HG02678 (cell line): ENCODE measurements around the gene LDAH.
A peak's percentile ranks its signal among the peaks of the same experiment; 100 is the strongest.

ENCODE experiments used
- ATAC-seq: cut with Tn5 transposase; IDR thresholded peaks from one replicate; pipeline ENCODE4 v1.9.1; 2021; ENCODE audit warnings: mild to moderate bottlenecking, moderate library complexity; ENCODE audit not compliant: unreplicated experiment

The LDAH gene

DNA sequence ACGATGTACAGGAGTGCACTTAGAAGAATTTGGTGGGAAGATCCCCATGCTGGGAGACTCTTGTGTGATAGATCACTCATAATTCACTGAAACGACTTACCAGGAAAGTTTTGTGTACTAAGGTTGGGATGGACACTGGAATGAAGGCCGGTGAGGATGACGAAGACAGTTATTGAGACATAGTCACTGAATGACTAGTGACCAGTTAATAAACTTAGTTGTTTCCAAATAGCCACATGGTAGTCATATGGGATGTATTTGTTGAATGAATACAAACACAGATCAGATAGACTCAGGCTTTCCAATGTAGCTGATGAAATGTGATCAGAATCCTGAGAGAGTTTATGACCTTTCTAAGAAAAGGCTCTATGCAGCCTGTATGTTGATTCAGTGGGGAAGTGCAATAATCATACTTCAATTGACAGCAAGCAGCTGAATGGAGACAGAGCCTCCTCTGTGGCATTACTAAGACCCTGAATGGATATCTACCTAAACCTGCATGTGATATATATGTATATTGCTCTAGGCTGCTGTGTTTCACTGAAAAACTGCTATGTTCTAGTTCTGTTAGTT lies 135.6 kb downstream of the LDAH start:
- ATAC-seq = no peak

GRCh38 chr2:20684581-20685063 lies 138.3 kb downstream of the LDAH start:
- no peak for ATAC-seq

- no peak for ATAC-seq
These were observed 140.6 kb downstream of the LDAH start for GRCh38 chr2:20682167-20682920.

DNA sequence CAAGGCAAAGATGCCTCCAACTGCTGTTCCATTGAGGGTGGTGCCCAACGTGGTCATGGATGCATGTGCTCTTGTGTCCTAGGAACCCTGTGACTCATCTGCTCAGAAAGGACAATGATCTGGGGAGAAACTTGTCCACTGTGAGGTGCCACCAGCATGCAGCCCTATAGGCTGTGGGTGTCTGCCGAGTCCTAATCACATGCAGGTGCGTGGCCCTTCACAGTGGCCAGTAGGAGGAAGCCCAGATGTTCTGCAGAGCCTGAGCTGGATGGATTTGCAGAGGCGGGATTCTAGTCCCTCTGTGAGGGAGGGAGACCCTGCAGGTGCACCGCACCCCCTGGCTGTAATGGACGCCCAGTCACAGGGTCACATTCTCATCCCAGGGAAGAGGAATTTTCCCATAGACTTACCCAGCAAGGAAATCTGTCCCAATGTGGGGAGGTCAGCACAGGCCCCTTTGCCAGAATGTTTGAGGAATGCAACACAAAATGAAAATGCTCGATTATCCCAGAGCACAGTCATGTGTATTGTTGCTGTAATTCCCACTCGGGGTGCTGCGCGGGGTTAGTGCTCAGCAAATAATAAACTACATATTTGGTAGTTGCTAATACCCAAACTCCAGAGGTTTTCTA lies 142.0 kb downstream of the LDAH start:
- no peak for ATAC-seq

GRCh38 chr2:20678780-20679179 lies 144.1 kb downstream of the LDAH start:
- ATAC-seq = no peak

- ATAC-seq = no peak
These were observed 144.9 kb downstream of the LDAH start for GRCh38 chr2:20678086-20678395.

- peak; percentile 29 for ATAC-seq
These were observed 145.4 kb downstream of the LDAH start for GRCh38 chr2:20677301-20678085.

GRCh38 chr2:20676353-20677215 lies 146.3 kb downstream of the LDAH start:
- peak; percentile 44 for ATAC-seq

DNA sequence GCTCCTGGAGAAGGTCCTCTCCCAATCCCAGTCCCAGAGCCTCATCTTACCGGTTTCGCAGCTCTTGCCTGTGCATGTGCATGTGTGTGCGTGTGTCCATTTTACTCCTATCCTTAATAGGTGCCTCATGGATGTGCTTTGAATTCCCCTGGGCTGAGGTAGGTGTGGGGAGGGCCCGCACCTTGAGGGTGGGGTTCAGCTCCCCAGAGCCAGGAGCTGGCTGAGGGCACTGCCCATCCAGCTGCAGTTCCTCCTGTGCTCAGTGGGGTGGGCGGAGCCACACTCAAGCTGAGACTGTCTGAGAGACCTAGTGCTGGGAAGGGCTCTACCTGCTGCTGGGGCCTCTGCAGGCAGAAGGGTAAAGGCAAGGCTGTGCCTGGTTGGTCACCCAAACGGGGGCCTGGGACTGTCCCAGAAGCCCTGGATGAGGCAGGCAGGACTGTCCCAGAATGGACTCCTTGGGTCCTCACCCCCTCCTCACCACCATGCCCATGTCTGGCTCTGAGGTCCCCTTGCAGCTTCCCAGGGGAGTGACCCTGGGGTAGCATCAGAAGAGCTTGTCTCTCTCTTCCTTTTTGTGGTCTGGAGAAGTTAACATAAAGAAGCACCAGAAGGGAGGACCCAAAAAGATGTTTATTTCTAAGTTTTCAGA lies 147.1 kb downstream of the LDAH start:
- ATAC-seq = peak; percentile 72

GRCh38 chr2:20674974-20675679 lies 147.8 kb downstream of the LDAH start:
- no peak for ATAC-seq

- ATAC-seq = no peak
These were observed 148.5 kb downstream of the LDAH start for GRCh38 chr2:20674309-20674965.

DNA sequence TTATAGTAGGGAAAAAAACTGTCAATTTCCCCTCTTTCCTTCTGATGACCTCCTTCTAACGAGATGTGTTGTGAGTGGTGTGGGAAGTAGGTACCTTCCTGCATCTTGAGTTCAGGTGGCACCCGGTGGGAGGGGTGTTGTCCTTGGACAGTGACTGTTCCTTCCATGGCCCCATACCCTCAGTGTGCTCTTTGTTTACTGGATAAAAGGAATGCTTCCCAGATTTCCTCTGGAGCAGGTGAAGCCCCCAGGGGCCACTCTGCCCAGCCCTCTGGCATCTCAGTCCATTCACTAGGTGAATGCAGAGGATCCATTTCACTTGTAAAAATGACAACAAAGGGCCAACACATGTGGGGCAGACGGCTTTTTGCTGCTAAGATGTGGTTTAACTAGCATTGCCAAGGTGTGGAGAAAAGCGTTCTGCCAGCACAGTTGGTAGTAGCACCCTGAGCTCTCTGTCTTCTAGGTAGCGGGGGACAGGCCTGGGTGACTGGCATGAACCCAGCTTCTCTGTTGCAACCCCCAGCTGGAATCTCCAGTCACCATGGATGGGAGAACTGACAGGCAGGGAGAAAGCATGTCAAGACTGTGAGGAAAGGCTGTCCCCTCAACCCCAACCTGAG lies 149.1 kb downstream of the LDAH start:
- ATAC-seq = no peak

DNA sequence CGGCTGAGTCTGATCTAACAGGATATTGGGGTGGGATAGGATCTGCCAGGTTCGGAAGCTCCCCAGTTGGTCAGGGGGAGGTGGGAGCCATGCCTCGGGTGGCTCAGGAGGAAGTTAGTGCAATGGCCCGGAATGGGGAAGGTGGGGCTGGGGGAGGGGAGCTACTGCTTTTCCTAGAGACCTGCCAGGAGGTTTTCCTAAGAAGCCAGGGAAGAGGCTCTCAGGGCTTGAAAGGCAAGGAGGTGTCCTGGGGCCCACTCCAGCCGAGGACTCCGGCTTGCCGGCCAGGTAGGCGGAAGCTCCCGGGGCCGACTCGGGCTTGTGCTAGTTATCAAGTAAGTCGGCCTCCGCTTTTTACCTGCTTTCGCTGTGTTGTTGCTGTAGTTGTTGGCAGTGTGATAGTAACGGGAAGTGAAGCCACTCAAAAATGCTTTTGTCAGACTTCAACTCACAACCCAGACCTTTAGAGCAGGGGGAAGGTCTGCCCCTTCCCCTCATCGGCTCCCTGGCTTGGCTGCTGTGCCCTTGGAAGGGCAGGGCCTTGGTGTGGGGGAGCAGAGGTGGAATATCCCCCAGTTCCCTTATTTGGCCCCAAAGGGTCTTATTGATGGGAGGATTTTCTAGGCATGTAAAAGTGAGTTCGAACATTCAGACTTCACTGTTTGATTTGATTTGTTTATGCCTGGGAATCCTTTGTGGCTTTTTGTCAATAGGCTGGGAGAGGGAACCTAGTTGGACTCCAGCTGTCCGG lies 150.5 kb downstream of the LDAH start:
- ATAC-seq = no peak

GRCh38 chr2:20671736-20672080 lies 151.2 kb downstream of the LDAH start:
- no peak for ATAC-seq

DNA sequence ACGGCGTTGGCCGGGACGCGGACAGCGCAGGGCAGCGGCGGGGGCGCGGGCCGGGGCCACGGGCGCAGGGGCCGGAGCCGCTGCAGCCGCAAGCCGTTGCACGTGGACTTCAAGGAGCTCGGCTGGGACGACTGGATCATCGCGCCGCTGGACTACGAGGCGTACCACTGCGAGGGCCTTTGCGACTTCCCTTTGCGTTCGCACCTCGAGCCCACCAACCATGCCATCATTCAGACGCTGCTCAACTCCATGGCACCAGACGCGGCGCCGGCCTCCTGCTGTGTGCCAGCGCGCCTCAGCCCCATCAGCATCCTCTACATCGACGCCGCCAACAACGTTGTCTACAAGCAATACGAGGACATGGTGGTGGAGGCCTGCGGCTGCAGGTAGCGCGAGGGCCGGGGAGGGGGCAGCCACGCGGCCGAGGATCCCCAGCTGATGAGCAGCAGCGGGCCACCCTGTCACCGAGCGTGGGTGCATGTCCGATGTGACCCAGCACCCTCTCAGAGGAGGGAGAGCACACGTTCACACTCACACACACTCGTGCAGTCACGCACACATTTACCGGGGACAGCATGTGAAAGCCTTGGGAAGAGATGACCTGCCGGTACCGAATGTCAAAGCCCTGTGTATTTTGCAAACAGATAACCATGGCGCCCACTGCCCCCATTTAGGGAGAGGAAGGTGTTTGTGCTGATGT lies 151.7 kb downstream of the LDAH start:
- ATAC-seq = no peak

GRCh38 chr2:20670315-20671035 lies 152.4 kb downstream of the LDAH start:
- no peak for ATAC-seq
